Measurements from ENCODE around the gene RAB22A. TPM values are rescaled to one million over a fixed set of nuclear protein-coding genes. Genes with fewer than 3 reads are reported as not detected.
"Not testable (repeated sequence)": the region's sequence is repeated elsewhere in the genome, so short reads cannot be mapped to it uniquely, and the experiment has no call there.

RAB22A gene
- total RNA-seq, 2 donors from 2014 or later, result 16.9 to 20.4 TPM

DNA sequence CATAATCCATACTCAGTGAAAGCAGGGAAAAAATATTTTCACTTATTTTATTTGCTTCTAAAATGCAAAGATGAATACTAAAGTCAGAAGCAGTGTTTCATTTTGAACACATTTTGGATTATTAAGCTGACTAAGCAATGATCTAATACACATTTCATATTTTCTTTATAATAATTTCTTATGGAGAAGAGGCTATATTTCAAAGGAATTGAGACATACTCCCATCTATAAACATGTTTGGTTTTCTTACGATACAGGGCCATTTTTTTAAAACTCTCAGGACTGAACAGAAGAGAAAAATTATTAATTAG lies 52.6 kb downstream of the RAB22A start:
- Histone ChIP-seq H3K27me3 (replicated peaks; ENCODE audit: insufficient read depth) (no peaks in the 10 kb centered on the region), H3K9me3 (no peaks in the 10 kb centered on the region), H3K36me3 (no peaks in the 10 kb centered on the region), H3K4me3 (no peak overlapping the region), H3K27ac (no peak overlapping the region), H3K4me1 (replicated peaks) (no peaks in the 10 kb centered on the region)
- intact Hi-C loops (cut with DNase I), result no loop called here
- 90% methylated on average over 1 of the region's 1 CpG for WGBS
- TF ChIP-seq, protein P1, sequence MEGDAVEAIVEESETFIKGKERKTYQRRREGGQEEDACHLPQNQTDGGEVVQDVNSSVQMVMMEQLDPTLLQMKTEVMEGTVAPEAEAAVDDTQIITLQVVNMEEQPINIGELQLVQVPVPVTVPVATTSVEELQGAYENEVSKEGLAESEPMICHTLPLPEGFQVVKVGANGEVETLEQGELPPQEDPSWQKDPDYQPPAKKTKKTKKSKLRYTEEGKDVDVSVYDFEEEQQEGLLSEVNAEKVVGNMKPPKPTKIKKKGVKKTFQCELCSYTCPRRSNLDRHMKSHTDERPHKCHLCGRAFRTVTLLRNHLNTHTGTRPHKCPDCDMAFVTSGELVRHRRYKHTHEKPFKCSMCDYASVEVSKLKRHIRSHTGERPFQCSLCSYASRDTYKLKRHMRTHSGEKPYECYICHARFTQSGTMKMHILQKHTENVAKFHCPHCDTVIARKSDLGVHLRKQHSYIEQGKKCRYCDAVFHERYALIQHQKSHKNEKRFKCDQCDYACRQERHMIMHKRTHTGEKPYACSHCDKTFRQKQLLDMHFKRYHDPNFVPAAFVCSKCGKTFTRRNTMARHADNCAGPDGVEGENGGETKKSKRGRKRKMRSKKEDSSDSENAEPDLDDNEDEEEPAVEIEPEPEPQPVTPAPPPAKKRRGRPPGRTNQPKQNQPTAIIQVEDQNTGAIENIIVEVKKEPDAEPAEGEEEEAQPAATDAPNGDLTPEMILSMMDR (IDR thresholded peaks at IDR 0.05), result no peak
- TF ChIP-seq POLR2AphosphoS5 (IDR thresholded peaks at IDR 0.05), result no peak
- TF ChIP-seq POLR2A (IDR thresholded peaks at IDR 0.05), result no peak
- DNase-seq (ENCODE audit: low spot score), result no peak

DNA sequence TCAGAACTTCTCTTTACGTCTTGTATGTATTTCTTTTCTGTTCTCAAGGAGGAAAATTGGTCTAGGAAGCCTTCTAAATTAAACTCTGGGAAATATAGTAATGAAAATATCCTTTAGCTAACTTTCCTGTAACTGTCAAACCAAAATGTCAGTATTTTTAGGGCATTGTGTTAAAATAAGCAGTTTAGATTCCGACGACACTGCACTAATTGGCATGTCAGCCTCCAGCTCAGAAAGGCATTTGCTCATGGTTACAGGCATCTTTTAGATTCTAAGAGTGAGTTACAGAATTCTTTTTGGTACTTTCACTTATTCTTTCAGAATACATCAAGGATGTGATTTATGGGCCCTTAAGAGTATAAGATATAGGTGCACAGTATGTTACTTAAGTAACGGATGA lies 53.5 kb downstream of the RAB22A start:
- DNase-seq (ENCODE audit: low spot score), result no peak
- Histone ChIP-seq H3K9me3 (no peaks in the 10 kb centered on the region), H3K4me1 (replicated peaks) (no peaks in the 10 kb centered on the region), H3K27me3 (replicated peaks; ENCODE audit: insufficient read depth) (no peaks in the 10 kb centered on the region), H3K36me3 (no peaks in the 10 kb centered on the region), H3K4me3 (no peak overlapping the region), H3K27ac (no peak overlapping the region)
- intact Hi-C loops (cut with DNase I), result no loop called here
- TF ChIP-seq, protein P1 (IDR thresholded peaks at IDR 0.05), result no peak
- no peak for TF ChIP-seq POLR2AphosphoS5 (IDR thresholded peaks at IDR 0.05)
- TF ChIP-seq POLR2A (IDR thresholded peaks at IDR 0.05), result no peak
- 91% methylated on average over 4 of the region's 4 CpGs for WGBS

DNA sequence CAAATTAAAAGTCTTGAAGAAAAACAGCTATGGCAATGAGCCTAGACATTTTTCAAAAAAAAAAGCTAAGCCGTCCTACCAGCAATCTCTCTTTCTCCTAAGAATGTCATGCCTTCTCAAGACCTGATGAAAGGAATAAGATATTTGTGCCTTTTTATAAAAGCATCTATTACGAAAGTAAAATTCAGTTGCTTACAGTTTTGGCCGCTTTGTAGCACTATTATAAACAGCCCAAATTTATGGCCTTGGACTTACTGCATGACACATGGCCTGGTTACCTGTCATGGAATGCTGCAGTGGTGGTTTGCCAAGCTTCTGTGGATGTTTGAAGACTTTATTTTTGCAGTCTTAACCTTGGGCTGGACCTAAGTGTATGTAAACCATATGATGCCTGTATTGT lies 57.4 kb downstream of the RAB22A start:
- intact Hi-C loops (cut with DNase I), result no loop called here
- TF ChIP-seq, protein P1 (IDR thresholded peaks at IDR 0.05), result no peak
- TF ChIP-seq POLR2A (IDR thresholded peaks at IDR 0.05), result no peak
- no peak for TF ChIP-seq POLR2AphosphoS5 (IDR thresholded peaks at IDR 0.05)
- Histone ChIP-seq H3K4me3 (no peak overlapping the region), H3K27me3 (replicated peaks; ENCODE audit: insufficient read depth) (no peaks in the 10 kb centered on the region), H3K4me1 (replicated peaks) (no peaks in the 10 kb centered on the region), H3K27ac (no peak overlapping the region), H3K36me3 (no peaks in the 10 kb centered on the region), H3K9me3 (no peaks in the 10 kb centered on the region)
- WGBS, result 44% methylated on average over 3 of the region's 3 CpGs
- DNase-seq (ENCODE audit: low spot score), result no peak

DNA sequence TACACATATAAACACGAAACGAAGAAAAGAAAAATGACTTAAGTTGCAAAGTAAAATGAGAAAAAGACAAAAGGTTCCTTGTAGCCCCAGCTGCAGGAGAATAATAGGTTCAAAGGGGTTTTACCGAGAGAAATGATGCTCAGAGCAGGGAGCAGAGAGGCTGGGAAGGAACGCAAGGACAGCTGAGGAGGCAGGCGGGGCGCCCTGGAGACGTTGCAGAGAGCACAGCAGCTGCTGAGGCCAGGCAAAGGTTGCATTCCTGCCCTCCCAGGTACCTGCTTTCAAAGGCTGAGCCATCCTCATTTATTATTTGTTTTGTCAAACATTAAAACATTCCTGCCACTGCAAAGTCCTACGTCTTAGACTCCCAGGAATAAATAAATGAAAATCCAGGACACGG lies 63.3 kb downstream of the RAB22A start:
- 28% methylated on average over 9 of the region's 9 CpGs for WGBS
- H3K36me3 ChIP-seq, result no peaks in the 10 kb centered on the region
- no peak overlapping the region for H3K27ac ChIP-seq
- no peak for DNase-seq (ENCODE audit: low spot score)
- H3K4me1 ChIP-seq (replicated peaks), result no peaks in the 10 kb centered on the region
- TF ChIP-seq POLR2AphosphoS5 (IDR thresholded peaks at IDR 0.05) (no peak), POLR2A (IDR thresholded peaks at IDR 0.05) (no peak)
- TF ChIP-seq, protein P1 (IDR thresholded peaks at IDR 0.05), result no peak
- H3K4me3 ChIP-seq, result no peak overlapping the region
- intact Hi-C loops (cut with DNase I), result no loop called here
- no peaks in the 10 kb centered on the region for H3K9me3 ChIP-seq
- H3K27me3 ChIP-seq (replicated peaks; ENCODE audit: insufficient read depth), result no peaks in the 10 kb centered on the region

DNA sequence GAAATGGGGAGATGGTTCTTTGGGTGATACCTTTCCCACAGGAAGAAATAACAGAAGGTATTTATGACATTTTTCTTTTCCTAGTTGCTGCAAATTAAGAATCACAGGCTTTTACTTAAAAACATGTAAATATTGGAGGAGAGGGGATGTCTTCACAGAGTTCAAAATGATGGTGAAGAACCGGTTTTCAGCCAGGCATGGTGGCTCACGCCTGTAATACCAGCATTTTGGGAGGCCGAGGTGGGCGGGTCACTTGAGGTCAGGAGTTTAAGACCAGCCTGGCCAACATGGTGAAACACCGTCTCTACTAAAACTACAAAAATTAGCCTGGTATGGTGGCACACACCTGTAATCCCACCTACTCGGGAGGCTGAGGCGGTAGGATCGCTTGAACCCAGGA lies 63.8 kb downstream of the RAB22A start:
- H3K36me3 ChIP-seq; H3K9me3 ChIP-seq; intact Hi-C loops (cut with DNase I); H3K4me1 ChIP-seq (replicated peaks); H3K4me3 ChIP-seq; H3K27me3 ChIP-seq (replicated peaks; ENCODE audit: insufficient read depth); H3K27ac ChIP-seq; DNase-seq (ENCODE audit: low spot score): not testable (repeated sequence)
- WGBS, result 78% methylated on average over 8 of the region's 8 CpGs
